GM12801 (cell line): ENCODE results near the gene TBXAS1.

Experiments used
- CTCF ChIP-seq: IDR thresholded peaks from one replicate; pipeline ENCODE4 v1.5.1; 2011; ENCODE audit warnings: control low read depth; ENCODE audit not compliant: insufficient read length; ENCODE audit errors: extremely low read depth

The TBXAS1 gene

GRCh38 chr7:139798892-139799291, 30.2 kb upstream of the TBXAS1 start:
- no peak for TF ChIP-seq CTCF

GRCh38 chr7:139799586-139799985, 29.5 kb upstream of the TBXAS1 start:
- no peak for TF ChIP-seq CTCF

- TF ChIP-seq CTCF = no peak
Measured at GRCh38 chr7:139804571-139804970, 24.5 kb upstream of the TBXAS1 start.

- TF ChIP-seq CTCF = no peak
Measured at GRCh38 chr7:139807009-139807408, 22.1 kb upstream of the TBXAS1 start.

- TF ChIP-seq CTCF = no peak
Measured at GRCh38 chr7:139808427-139808826, 20.6 kb upstream of the TBXAS1 start.

GRCh38 chr7:139808846-139809442, 20.1 kb upstream of the TBXAS1 start:
- TF ChIP-seq CTCF = no peak

GRCh38 chr7:139811066-139811465, 18.0 kb upstream of the TBXAS1 start:
- no peak for TF ChIP-seq CTCF

- TF ChIP-seq CTCF = no peak
Measured at GRCh38 chr7:139813151-139813550, 15.9 kb upstream of the TBXAS1 start.
